HG03558 (cell line): ENCODE measurements around the gene LEMD1.
"Not testable (repeated sequence)": the region's sequence is repeated elsewhere in the genome, so short reads cannot be mapped to it uniquely, and the experiment has no call there.

Experiments
- ATAC-seq: cut with Tn5 transposase; IDR thresholded peaks from one replicate; pipeline ENCODE4 v1.9.1; 2021; ENCODE audit warnings: moderate number of reproducible peaks; ENCODE audit not compliant: unreplicated experiment; ENCODE audit errors: extremely low read depth

The LEMD1 gene

GRCh38 chr1:205387845-205388244 is 34.0 kb downstream of the LEMD1 start:
- ATAC-seq: no peak

GRCh38 chr1:205382990-205383389 is 38.9 kb downstream of the LEMD1 start:
- ATAC-seq: not testable (repeated sequence)

- no peak for ATAC-seq
These were observed 39.3 kb downstream of the LEMD1 start for GRCh38 chr1:205382561-205382960.

- ATAC-seq: no peak
These were observed 40.6 kb downstream of the LEMD1 start for GRCh38 chr1:205381305-205381704.

GRCh38 chr1:205380882-205381281 is 41.0 kb downstream of the LEMD1 start:
- ATAC-seq: no peak

GRCh38 chr1:205379056-205379455 is 42.8 kb downstream of the LEMD1 start:
- ATAC-seq: no peak

- no peak for ATAC-seq
These were observed 44.5 kb downstream of the LEMD1 start for GRCh38 chr1:205377355-205377754.

- no peak for ATAC-seq
These were observed 45.1 kb downstream of the LEMD1 start for GRCh38 chr1:205376739-205377138.

- no peak for ATAC-seq
These were observed 45.9 kb downstream of the LEMD1 start for GRCh38 chr1:205375835-205376545.

GRCh38 chr1:205374210-205375078 is 47.4 kb downstream of the LEMD1 start:
- no peak for ATAC-seq

- ATAC-seq: no peak
These were observed 48.1 kb downstream of the LEMD1 start for GRCh38 chr1:205373798-205374175.

- no peak for ATAC-seq
These were observed 48.6 kb downstream of the LEMD1 start for GRCh38 chr1:205373022-205373797.

- no peak for ATAC-seq
These were observed 49.8 kb downstream of the LEMD1 start for GRCh38 chr1:205371871-205372660.

- ATAC-seq: no peak
These were observed 51.1 kb downstream of the LEMD1 start for GRCh38 chr1:205370780-205371179.

- ATAC-seq: no peak
These were observed 52.1 kb downstream of the LEMD1 start for GRCh38 chr1:205369701-205370123.

- ATAC-seq: no peak
These were observed 53.4 kb downstream of the LEMD1 start for GRCh38 chr1:205368478-205368877.

GRCh38 chr1:205365945-205366463 is 55.9 kb downstream of the LEMD1 start:
- no peak for ATAC-seq

GRCh38 chr1:205365086-205365485 is 56.8 kb downstream of the LEMD1 start:
- ATAC-seq: not testable (repeated sequence)

- no peak for ATAC-seq
These were observed 61.0 kb downstream of the LEMD1 start for GRCh38 chr1:205360891-205361290.
